IMR-90 (cell line): ENCODE data around the gene RNF227. TPM values are rescaled to one million over a fixed set of nuclear protein-coding genes. Genes with fewer than 3 reads are reported as not detected.

Experiments used
- ATAC-seq: fragments of 200-7000 bp; cut with Tn5 transposase; 2 replicates; pipeline ENCODE4 v1.9.1; 2020; ENCODE audit warnings: low read depth, mild to moderate bottlenecking, moderate library complexity
- BruUV-seq: library from RNA; stranded (reverse); fragments of 400-500 nt; replicated peaks from 2 replicates; lab custom pipeline; 2021; lab: Mats Ljungman, UMichigan
- CTCF ChIA-PET: fragments of 300-600 bp; formaldehyde crosslinking; extraction: SDS; loops from one replicate; lab custom pipeline; 2021; ENCODE audit warnings: antibody characterized with exemption; lab: Yijun Ruan, JAX
- POLR2A ChIA-PET: fragments of 300-600 bp; sonication (Branson Sonifier 250); formaldehyde crosslinking; loops from one replicate; lab custom pipeline; 2022; ENCODE audit warnings: antibody characterized with exemption; ENCODE audit not compliant: unreplicated experiment; lab: Charles Lee
- DNase-seq: peaks from one replicate; pipeline ENCODE4 v3.0.0; 2013
- H2AFZ ChIP-seq: replicated peaks from 2 replicates; pipeline ENCODE3; 2013; ENCODE audit warnings: low read length, mild to moderate bottlenecking; ENCODE audit not compliant: poor library complexity
- H2AK5ac ChIP-seq: 2 replicates; pipeline ENCODE4 v1.6.1; 2013; ENCODE audit warnings: low read depth, low read length, inconsistent platforms
- H2AK9ac ChIP-seq: replicated peaks from 2 replicates; pipeline ENCODE3; 2013; ENCODE audit warnings: mild to moderate bottlenecking, low read depth, low read length, moderate library complexity; ENCODE audit not compliant: poor library complexity
- H2BK120ac ChIP-seq: 2 replicates; pipeline ENCODE4 v1.6.1; 2013; ENCODE audit warnings: low read depth, low read length, inconsistent platforms
- H2BK15ac ChIP-seq: 3 replicates; pipeline ENCODE4 v1.6.1; 2013; ENCODE audit warnings: low read depth, low read length, inconsistent platforms
- H2BK20ac ChIP-seq: 2 replicates; pipeline ENCODE4 v1.6.1; 2013; ENCODE audit warnings: low read depth, mild to moderate bottlenecking, inconsistent platforms, low read length, moderate library complexity
- H2BK5ac ChIP-seq: 2 replicates; pipeline ENCODE4 v1.6.1; 2013; ENCODE audit warnings: mild to moderate bottlenecking, low read depth, low read length, inconsistent platforms; ENCODE audit not compliant: poor library complexity, severe bottlenecking
- H3K14ac ChIP-seq: replicated peaks from 2 replicates; pipeline ENCODE4 v1.6.1; 2013; ENCODE audit warnings: low read depth, low read length, inconsistent platforms
- H3K18ac ChIP-seq: 2 replicates; pipeline ENCODE4 v1.6.1; 2013; ENCODE audit warnings: low read depth, low read length, control low read depth
- H3K23ac ChIP-seq: 2 replicates; pipeline ENCODE4 v1.6.1; 2013; ENCODE audit warnings: low read depth, low read length, inconsistent platforms
- H3K27ac ChIP-seq: 2 replicates; pipeline ENCODE4 v1.5.1; 2013; ENCODE audit warnings: mild to moderate bottlenecking, control low read depth, low read length; ENCODE audit not compliant: insufficient read depth
- H3K27me3 ChIP-seq: 2 replicates; pipeline ENCODE4 v1.6.1; 2013; ENCODE audit warnings: low read length; ENCODE audit not compliant: control insufficient read depth, insufficient read depth
- H3K36me3 ChIP-seq: 2 replicates; pipeline ENCODE4 v1.6.1; 2013; ENCODE audit warnings: low read length, mixed read lengths; ENCODE audit not compliant: control insufficient read depth, insufficient read depth
- H3K4ac ChIP-seq: 2 replicates; pipeline ENCODE4 v1.6.1; 2013; ENCODE audit warnings: low read depth, low read length, inconsistent platforms
- H3K4me1 ChIP-seq: 2 replicates; pipeline ENCODE4 v1.6.1; 2013; ENCODE audit warnings: low read length, mixed read lengths; ENCODE audit not compliant: control insufficient read depth, insufficient read depth
- H3K4me2 ChIP-seq: 2 replicates; pipeline ENCODE4 v1.6.1; 2013; ENCODE audit warnings: low read depth, mild to moderate bottlenecking, control low read depth, low read length, moderate library complexity
- H3K4me3 ChIP-seq: 2 replicates; pipeline ENCODE4 v1.5.1; 2013; ENCODE audit warnings: low read depth, mild to moderate bottlenecking, control low read depth, low read length, moderate library complexity; ENCODE audit not compliant: insufficient read depth
- H3K56ac ChIP-seq: 2 replicates; pipeline ENCODE4 v1.6.1; 2013; ENCODE audit warnings: low read length, inconsistent platforms; ENCODE audit not compliant: insufficient read depth; ENCODE audit errors: extremely low read depth
- H3K79me1 ChIP-seq, 2 experiments: 2 replicates each; pipeline ENCODE4 v1.6.1; 2013; ENCODE audit warnings: low read length in 2 of 2, inconsistent platforms in 1 of 2, low read depth in 1 of 2
- H3K9ac ChIP-seq: 2 replicates; pipeline ENCODE4 v1.6.1; 2013; ENCODE audit warnings: low read depth, low read length, control low read depth
- H3K9me1 ChIP-seq: 2 replicates; pipeline ENCODE4 v1.6.1; 2013; ENCODE audit warnings: low read length, inconsistent platforms; ENCODE audit not compliant: insufficient read depth
- H3K9me3 ChIP-seq: 2 replicates; pipeline ENCODE4 v1.6.1; 2013; ENCODE audit warnings: low read length; ENCODE audit not compliant: control insufficient read depth, insufficient read depth
- H4K20me1 ChIP-seq: 2 replicates; pipeline ENCODE4 v1.6.1; 2013; ENCODE audit warnings: low read length, inconsistent platforms; ENCODE audit not compliant: insufficient read depth
- H4K5ac ChIP-seq: 2 replicates; pipeline ENCODE4 v1.6.1; 2013; ENCODE audit warnings: mild to moderate bottlenecking, low read depth, low read length, control low read depth
- H4K8ac ChIP-seq, 2 experiments: 2 replicates each; pipeline ENCODE4 v1.6.1; 2013; ENCODE audit warnings: low read depth in 2 of 2, low read length in 2 of 2, control low read depth in 1 of 2, inconsistent platforms in 1 of 2
- H4K91ac ChIP-seq: 2 replicates; pipeline ENCODE4 v1.6.1; 2013; ENCODE audit warnings: low read depth, low read length, inconsistent platforms; ENCODE audit not compliant: insufficient read depth
- CEBPB ChIP-seq: IDR thresholded peaks from 2 replicates; pipeline ENCODE4 v1.6.1; 2012; ENCODE audit warnings: low read depth, low read length, improper control_type of control experiment
- CHD1 ChIP-seq: IDR thresholded peaks from 2 replicates; pipeline ENCODE4 v1.6.1; 2012; ENCODE audit warnings: low read depth, low read length, improper control_type of control experiment
- FOS ChIP-seq: fragments of 150-350 bp; IDR thresholded peaks from 2 replicates; pipeline ENCODE4 v1.6.1; 2016; ENCODE audit warnings: low read depth, low read length
- MAZ ChIP-seq: IDR thresholded peaks from 2 replicates; pipeline ENCODE4 v1.6.1; 2012; ENCODE audit warnings: low read depth, mild to moderate bottlenecking, low read length, improper control_type of control experiment, moderate library complexity, borderline replicate concordance
- MXI1 ChIP-seq: IDR thresholded peaks from 2 replicates; pipeline ENCODE4 v1.6.1; 2012; ENCODE audit warnings: low read depth, mild to moderate bottlenecking, low read length, moderate library complexity, borderline replicate concordance
- NFE2L2 ChIP-seq: fragments of 150-350 bp; IDR thresholded peaks from 2 replicates; pipeline ENCODE4 v1.6.1; 2016; ENCODE audit warnings: low read depth, mild to moderate bottlenecking, low read length
- RAD21 ChIP-seq: IDR thresholded peaks from 2 replicates; pipeline ENCODE4 v1.6.1; 2012; ENCODE audit warnings: low read length, improper control_type of control experiment
- RCOR1 ChIP-seq: IDR thresholded peaks from 2 replicates; pipeline ENCODE4 v1.6.1; 2012; ENCODE audit warnings: mild to moderate bottlenecking, low read length, improper control_type of control experiment; ENCODE audit not compliant: insufficient replicate concordance
- RFX5 ChIP-seq: IDR thresholded peaks from 2 replicates; pipeline ENCODE4 v1.8.0; 2012; ENCODE audit warnings: low read depth, mild to moderate bottlenecking, low read length, moderate library complexity
- SMC3 ChIP-seq: fragments of 150-350 bp; IDR thresholded peaks from 2 replicates; pipeline ENCODE4 v1.6.1; 2016; ENCODE audit warnings: low read depth, mild to moderate bottlenecking, antibody characterized with exemption, low read length, moderate library complexity
- USF2 ChIP-seq: fragments of 150-350 bp; IDR thresholded peaks from 2 replicates; pipeline ENCODE4 v1.6.1; 2017; ENCODE audit warnings: mild to moderate bottlenecking, antibody characterized with exemption, low read length, low read depth
- WGBS, 2 experiments: methylation state at CpG; one replicate each; pipeline versions ENCODE4 v1.1.5 to v1.1.7; 2013; ENCODE audit warnings: missing lambda C conversion rate in 2 of 2; ENCODE audit not compliant: insufficient read length in 1 of 2; ENCODE audit errors: extremely low coverage in 2 of 2; 5-methylcytosine and 5-hydroxymethylcytosine counted together
- dilution Hi-C: fragments of 300-500 bp; cut with HindIII; formaldehyde crosslinking; loops from one replicate; pipeline ENCODE4 v1.14.3; 2018; ENCODE audit warnings: low sequenced_read_pairs; ENCODE audit not compliant: unreplicated experiment
- in situ Hi-C: fragments of 300-500 bp; cut with MboI; formaldehyde crosslinking; loops from 3 replicates; pipeline ENCODE4 v1.14.3; 2019; ENCODE audit warnings: low sequenced_read_pairs, inconsistent platforms, mixed read lengths
- intact Hi-C: fragments of 100-400 bp; cut with micrococcal nuclease; formaldehyde crosslinking; loops from 2 replicates; pipeline ENCODE4 v1.10.0; 2022
- polyA plus RNA-seq, 3 experiments: library from polyadenylated mRNA; depleted of rRNA; stranded (reverse); fragments of >200 nt; gene quantifications; 2 replicates each; pipeline ENCODE4 v1.2.3, GENCODE V29; 2012; ENCODE audit warnings: low replicate concordance in 1 of 3
- total RNA-seq: library from RNA; depleted of rRNA; stranded (reverse); fragments of >200 nt; gene quantifications from 2 replicates; pipeline ENCODE4 v1.2.3, GENCODE V29; 2012

The RNF227 gene
- total and polyA plus RNA-seq, 2 of the 4 experiments (the other 2 are of a cell fraction), result 1.3 to 3.1 TPM

GRCh38 chr17:7955414-7956227, 39.5 kb upstream of the RNF227 start:
- Histone ChIP-seq H2BK15ac (no peak overlapping the region), H3K9me3 (no peaks in the 10 kb centered on the region), H3K14ac (no peak overlapping the region), H4K8ac (no peak overlapping the region), H3K9me1 (no peaks in the 10 kb centered on the region), H3K4me3 (no peak overlapping the region), H2BK20ac (no peak overlapping the region; the same call in 1 of the 2 replicates), H2BK120ac (no peak overlapping the region), H3K27ac (no peak overlapping the region), H3K36me3 (no peaks in the 10 kb centered on the region), H4K5ac (no peak overlapping the region), H3K23ac (no peak overlapping the region), H3K4me2 (no peak overlapping the region), H4K91ac (no peak overlapping the region), H3K9ac (no peak overlapping the region), H3K18ac (no peak overlapping the region), H4K20me1 (no peaks in the 10 kb centered on the region), H3K27me3 (peaks cover 3% of the 10 kb centered on the region; the same call in 1 of the 2 replicates), H3K56ac (no peak overlapping the region), H2AK5ac (no peak overlapping the region), H3K4me1 (no peaks in the 10 kb centered on the region), H3K79me1 (no peaks in the 10 kb centered on the region), H2BK5ac (no peak overlapping the region), H2AK9ac (no peak overlapping the region), H2AFZ (no peak overlapping the region), H3K4ac (no peak overlapping the region)
- ATAC-seq, result no peak
- no TSS peak for BruUV-seq
- no peak for DNase-seq
- TF ChIP-seq RAD21 (no peak), NFE2L2 (no peak), RFX5 (no peak), SMC3 (no peak), CHD1 (no peak), CEBPB (no peak), MAZ (no peak), MXI1 (no peak), FOS (no peak), RCOR1 (no peak), USF2 (no peak)
- in situ Hi-C loops, result no loop called here
- WGBS, 2 experiments, result 86% methylated on average over 3 of the region's 13 CpGs; no CpG with 5 or more reads in 1 of the 2 experiments
- dilution Hi-C loops, result no loop called here
- ChIA-PET POLR2A (no interaction called here), CTCF (no interaction called here)
- intact Hi-C loops, result no loop called here
